OCI-LY1 (cell line): ENCODE data around the gene ZBTB24.
A peak's percentile ranks its signal among the peaks of the same experiment; 100 is the strongest.

ENCODE experiments used
- H2AFZ ChIP-seq: fragments of 200-600 bp; sonication (generic), shearing (Covaris generic); 2 replicates; pipeline ENCODE4 v1.6.0; 2014; ENCODE audit warnings: antibody characterized with exemption, mild to moderate bottlenecking, low read length
- H3F3A ChIP-seq: fragments of 200-600 bp; sonication (generic), shearing (Covaris generic); 2 replicates; pipeline ENCODE4 v1.6.0; 2014; ENCODE audit warnings: mild to moderate bottlenecking, antibody characterized with exemption, low read length, moderate library complexity; ENCODE audit not compliant: insufficient read depth
- H3K27ac ChIP-seq: fragments of 200-600 bp; sonication (generic); 2 replicates; pipeline ENCODE4 v1.5.1; 2014; ENCODE audit warnings: low read length, mixed run types, mild to moderate bottlenecking, low read depth; ENCODE audit not compliant: poor library complexity, severe bottlenecking
- H3K27me3 ChIP-seq: fragments of 200-600 bp; sonication (generic); 2 replicates; pipeline ENCODE4 v1.6.0; 2014; ENCODE audit warnings: antibody characterized with exemption, mild to moderate bottlenecking, low read length, moderate library complexity; ENCODE audit not compliant: insufficient read depth
- H3K36me3 ChIP-seq: fragments of 200-600 bp; sonication (generic); 2 replicates; pipeline ENCODE4 v1.6.1; 2014; ENCODE audit warnings: mild to moderate bottlenecking, antibody characterized with exemption, low read length, moderate library complexity, mixed read lengths; ENCODE audit not compliant: insufficient read depth
- H3K4me1 ChIP-seq: fragments of 200-600 bp; sonication (generic); 2 replicates; pipeline ENCODE4 v1.5.1; 2014; ENCODE audit warnings: mild to moderate bottlenecking, low read length, moderate library complexity; ENCODE audit not compliant: insufficient read depth, severe bottlenecking
- H3K4me2 ChIP-seq: fragments of 200-600 bp; sonication (generic), shearing (Covaris generic); 2 replicates; pipeline ENCODE4 v1.6.1; 2014; ENCODE audit warnings: low read length
- H3K4me3 ChIP-seq: fragments of 200-600 bp; sonication (generic); 2 replicates; pipeline ENCODE4 v1.5.1; 2014; ENCODE audit warnings: low read length, low read depth, mild to moderate bottlenecking, mixed read lengths; ENCODE audit not compliant: poor library complexity, severe bottlenecking
- H3K79me2 ChIP-seq: fragments of 200-600 bp; shearing (Covaris generic); 2 replicates; pipeline ENCODE4 v1.6.1; 2016; ENCODE audit warnings: mixed run types, low read length, mixed read lengths; ENCODE audit not compliant: insufficient read depth
- H3K9ac ChIP-seq: fragments of 200-600 bp; sonication (generic), shearing (Covaris generic); 2 replicates; pipeline ENCODE4 v1.6.1; 2014; ENCODE audit warnings: mild to moderate bottlenecking, low read length, mixed read lengths
- H3K9me2 ChIP-seq: fragments of 200-600 bp; sonication (generic), shearing (Covaris generic); 2 replicates; pipeline ENCODE4 v1.6.1; 2014; ENCODE audit warnings: low read depth, mild to moderate bottlenecking, low read length, mixed read lengths
- H3K9me3 ChIP-seq: fragments of 200-600 bp; shearing (Covaris generic); 2 replicates; pipeline ENCODE4 v1.6.1; 2014; ENCODE audit warnings: low read length, mixed read lengths
- H4K20me1 ChIP-seq: fragments of 200-600 bp; sonication (generic), shearing (Covaris generic); 2 replicates; pipeline ENCODE4 v1.6.0; 2016; ENCODE audit warnings: mild to moderate bottlenecking, low read length; ENCODE audit not compliant: insufficient read depth
- CTCF ChIP-seq: fragments of 200-600 bp; sonication (generic), shearing (Covaris generic); IDR thresholded peaks from 2 replicates; pipeline ENCODE4 v1.5.1; 2017; ENCODE audit warnings: mild to moderate bottlenecking, antibody characterized with exemption, low read length, moderate library complexity, mixed read lengths
- EZH2 ChIP-seq: fragments of 200-600 bp; sonication (generic), shearing (Covaris generic); IDR thresholded peaks from 2 replicates; pipeline ENCODE4 v1.8.0; 2017; ENCODE audit warnings: borderline replicate concordance, mixed run types, mild to moderate bottlenecking, antibody characterized with exemption, low read length, moderate library complexity, mixed read lengths

The ZBTB24 gene

DNA sequence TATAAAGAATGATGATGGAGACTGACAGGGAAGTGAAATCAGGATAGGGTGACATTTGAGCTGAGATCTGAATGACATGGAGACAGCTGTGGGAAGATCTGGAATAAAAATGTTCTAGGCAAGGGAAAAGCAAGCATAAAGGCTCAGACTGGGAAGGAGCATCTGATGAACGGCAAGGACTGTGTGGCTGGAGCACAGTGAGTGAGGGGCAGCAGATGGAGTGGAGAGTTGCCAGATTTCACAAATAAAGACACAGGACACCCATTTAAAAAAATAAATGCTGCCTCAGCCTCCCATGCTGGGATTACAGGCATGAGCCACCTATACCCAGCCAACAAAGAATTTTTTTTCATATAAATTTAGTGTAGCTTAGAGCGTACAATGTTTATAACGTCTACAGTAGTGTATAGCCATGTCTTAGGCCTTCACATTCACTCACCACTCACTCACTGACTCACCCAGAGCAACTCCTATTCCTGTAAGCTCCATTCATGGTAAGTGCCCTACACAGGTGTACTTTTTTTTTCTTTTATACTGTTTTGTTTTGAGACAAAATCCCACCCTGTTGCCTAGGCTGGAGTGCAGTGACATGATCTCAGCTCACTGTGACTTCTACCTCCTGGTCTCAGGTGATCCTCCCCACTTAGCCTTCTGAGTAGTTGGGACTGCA lies 2.4 kb upstream of the ZBTB24 start:
- Histone ChIP-seq H3K79me2 (peaks cover 22% of the 10 kb centered on the region), H3K4me1 (peaks cover 18% of the 10 kb centered on the region), H3K9me3 (no peaks in the 10 kb centered on the region), H3F3A (no peaks in the 10 kb centered on the region), H4K20me1 (no peaks in the 10 kb centered on the region), H3K9me2 (no peaks in the 10 kb centered on the region), H3K27ac (no peak overlapping the region), H3K9ac (no peak overlapping the region), H3K27me3 (0 out of 2 replicates have a peak, but pooled peaks cover 5% of the 10 kb centered on the region), H2AFZ (no peak overlapping the region), H3K4me2 (no peak overlapping the region), H3K4me3 (no peak overlapping the region), H3K36me3 (peaks cover 16% of the 10 kb centered on the region)
- no peak for TF ChIP-seq CTCF
- no peak for TF ChIP-seq EZH2

DNA sequence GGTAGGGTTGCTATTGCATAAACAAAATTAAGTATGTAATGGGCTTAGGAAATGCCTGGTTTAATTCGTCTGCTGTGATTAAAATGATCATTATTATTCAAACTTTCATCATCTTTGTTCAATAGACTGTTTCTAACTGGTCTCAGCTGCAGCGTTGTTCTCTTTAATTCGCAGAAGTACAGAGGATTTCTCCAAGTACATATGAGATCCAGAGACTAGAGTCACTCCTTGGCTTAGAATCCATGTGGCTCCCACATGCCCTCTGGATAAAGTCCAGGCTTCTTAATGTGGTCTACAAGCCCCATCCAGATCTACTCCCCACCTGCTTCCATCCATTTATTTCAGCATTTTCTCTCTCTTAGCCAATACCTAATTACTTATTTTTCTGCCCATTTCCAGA lies 1.1 kb upstream of the ZBTB24 start:
- H3K4me3 ChIP-seq, result peak overlapping the region; percentile 52
- no peak overlapping the region; the same call in 1 of the 2 replicates for H3K9ac ChIP-seq

GRCh38 chr6:109483735-109484057 lies 677 bp upstream of the ZBTB24 start:
- peak overlapping the region; percentile 29; the same call in 1 of the 2 replicates for H3K9ac ChIP-seq
- peak overlapping the region; percentile 64 for H3K4me2 ChIP-seq
- H3K9me2 ChIP-seq, result no peaks in the 10 kb centered on the region
- peaks cover 30% of the 10 kb centered on the region for H3K36me3 ChIP-seq
- H2AFZ ChIP-seq, result peak overlapping the region; percentile 6; the same call in 1 of the 2 replicates
- H3K79me2 ChIP-seq, result peaks cover 37% of the 10 kb centered on the region
- no peaks in the 10 kb centered on the region for H3F3A ChIP-seq
- H3K27me3 ChIP-seq, result 0 out of 2 replicates have a peak, but pooled peaks cover 5% of the 10 kb centered on the region
- H3K4me3 ChIP-seq, result peak overlapping the region; percentile 52
- TF ChIP-seq EZH2 (no peak), CTCF (no peak)
- H3K9me3 ChIP-seq, result no peaks in the 10 kb centered on the region
- H3K4me1 ChIP-seq, result peaks cover 34% of the 10 kb centered on the region
- no peak overlapping the region for H3K27ac ChIP-seq
- no peaks in the 10 kb centered on the region for H4K20me1 ChIP-seq

More for the DNA sequence above, 1.1 kb upstream of the ZBTB24 start:
- Histone ChIP-seq H3K27ac (no peak overlapping the region), H3K36me3 (peaks cover 26% of the 10 kb centered on the region), H3F3A (no peaks in the 10 kb centered on the region), H4K20me1 (no peaks in the 10 kb centered on the region), H3K4me1 (peaks cover 30% of the 10 kb centered on the region), H3K9me3 (no peaks in the 10 kb centered on the region), H3K27me3 (0 out of 2 replicates have a peak, but pooled peaks cover 5% of the 10 kb centered on the region), H3K9me2 (no peaks in the 10 kb centered on the region), H2AFZ (peak overlapping the region; percentile 6; the same call in 1 of the 2 replicates), H3K79me2 (peaks cover 32% of the 10 kb centered on the region), H3K4me2 (peak overlapping the region; percentile 64)
- TF ChIP-seq EZH2 (no peak), CTCF (no peak)
